Fibroblast of villous mesenchyme (primary cell): ENCODE results near the gene ARID1B. TPM values are rescaled to one million over a fixed set of nuclear protein-coding genes. Genes with fewer than 3 reads are reported as not detected.

Source experiments
- DNase-seq: peaks from one replicate; pipeline ENCODE4 v3.0.0-alpha.2; 2010; ENCODE audit warnings: low read depth
- H3K4me3 ChIP-seq: 2 replicates; pipeline ENCODE4 v1.5.1; 2011; ENCODE audit warnings: low read depth, mild to moderate bottlenecking, low read length
- total RNA-seq: library from RNA; depleted of rRNA; stranded (reverse); fragments of >200 nt; gene quantifications from 2 replicates; pipeline ENCODE4 v1.2.3, GENCODE V29; 2012
- TF ChIP-seq, protein P1 (sequence below): IDR thresholded peaks from 2 replicates; pipeline ENCODE4 v1.5.1; 2012; ENCODE audit warnings: low read depth, mild to moderate bottlenecking, low read length; ENCODE audit not compliant: insufficient read depth

Gene ARID1B
- total RNA-seq, 1 donor: 41.0 TPM

GRCh38 chr6:157088841-157089240 lies 311.7 kb downstream of the ARID1B start:
- TF ChIP-seq, protein P1, sequence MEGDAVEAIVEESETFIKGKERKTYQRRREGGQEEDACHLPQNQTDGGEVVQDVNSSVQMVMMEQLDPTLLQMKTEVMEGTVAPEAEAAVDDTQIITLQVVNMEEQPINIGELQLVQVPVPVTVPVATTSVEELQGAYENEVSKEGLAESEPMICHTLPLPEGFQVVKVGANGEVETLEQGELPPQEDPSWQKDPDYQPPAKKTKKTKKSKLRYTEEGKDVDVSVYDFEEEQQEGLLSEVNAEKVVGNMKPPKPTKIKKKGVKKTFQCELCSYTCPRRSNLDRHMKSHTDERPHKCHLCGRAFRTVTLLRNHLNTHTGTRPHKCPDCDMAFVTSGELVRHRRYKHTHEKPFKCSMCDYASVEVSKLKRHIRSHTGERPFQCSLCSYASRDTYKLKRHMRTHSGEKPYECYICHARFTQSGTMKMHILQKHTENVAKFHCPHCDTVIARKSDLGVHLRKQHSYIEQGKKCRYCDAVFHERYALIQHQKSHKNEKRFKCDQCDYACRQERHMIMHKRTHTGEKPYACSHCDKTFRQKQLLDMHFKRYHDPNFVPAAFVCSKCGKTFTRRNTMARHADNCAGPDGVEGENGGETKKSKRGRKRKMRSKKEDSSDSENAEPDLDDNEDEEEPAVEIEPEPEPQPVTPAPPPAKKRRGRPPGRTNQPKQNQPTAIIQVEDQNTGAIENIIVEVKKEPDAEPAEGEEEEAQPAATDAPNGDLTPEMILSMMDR: no peak
- no peak overlapping the region for H3K4me3 ChIP-seq
- DNase-seq: no peak

DNA sequence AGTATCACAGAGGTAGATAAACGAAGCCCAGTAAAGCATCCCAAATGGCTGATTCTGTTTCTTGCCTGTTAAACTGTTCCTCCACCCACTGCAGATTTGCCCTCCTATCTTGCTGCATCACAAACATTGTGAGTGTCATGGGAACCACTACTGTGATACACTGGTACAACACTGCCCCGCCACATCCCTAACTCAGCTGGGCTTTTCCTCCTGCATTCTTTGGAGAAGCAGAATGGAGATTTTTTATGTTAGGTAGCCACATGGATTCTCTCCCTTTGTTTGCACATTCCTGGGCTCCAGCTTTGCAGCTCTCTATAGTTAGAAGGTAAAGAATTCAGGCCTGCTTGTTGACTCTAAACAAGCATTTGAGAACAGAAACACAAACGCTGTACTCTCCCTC lies 312.1 kb downstream of the ARID1B start:
- TF ChIP-seq, protein P1: no peak

GRCh38 chr6:157089851-157090250 lies 312.7 kb downstream of the ARID1B start:
- DNase-seq: peak; percentile 69
- TF ChIP-seq, protein P1: no peak
- no peak overlapping the region for H3K4me3 ChIP-seq

More for the DNA sequence above, 312.1 kb downstream of the ARID1B start:
- H3K4me3 ChIP-seq: no peak overlapping the region
- no peak for DNase-seq

GRCh38 chr6:157090736-157091135 lies 313.6 kb downstream of the ARID1B start:
- TF ChIP-seq, protein P1: no peak

DNA sequence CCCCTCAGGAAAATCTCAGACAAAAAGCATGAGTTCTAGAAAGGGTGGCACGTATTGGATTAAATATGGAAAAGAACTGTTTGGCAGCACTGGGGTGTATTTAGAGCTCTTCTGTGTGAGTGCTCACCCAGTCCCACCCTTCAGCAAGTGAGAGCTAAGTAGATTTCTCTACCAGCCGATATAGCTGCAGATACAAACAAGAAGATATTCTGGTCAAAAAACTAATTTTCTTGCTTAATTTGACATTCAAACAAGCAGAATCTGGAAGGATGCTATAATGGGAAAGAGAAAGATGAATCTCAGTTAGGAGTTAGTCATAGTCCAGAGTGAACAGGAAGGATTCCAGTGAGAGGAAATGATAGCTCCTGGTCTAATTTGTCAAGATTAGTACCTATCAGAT lies 314.1 kb downstream of the ARID1B start:
- TF ChIP-seq, protein P1: no peak

More at GRCh38 chr6:157090736-157091135, 313.6 kb downstream of the ARID1B start:
- H3K4me3 ChIP-seq: no peak overlapping the region
- DNase-seq: no peak

DNA sequence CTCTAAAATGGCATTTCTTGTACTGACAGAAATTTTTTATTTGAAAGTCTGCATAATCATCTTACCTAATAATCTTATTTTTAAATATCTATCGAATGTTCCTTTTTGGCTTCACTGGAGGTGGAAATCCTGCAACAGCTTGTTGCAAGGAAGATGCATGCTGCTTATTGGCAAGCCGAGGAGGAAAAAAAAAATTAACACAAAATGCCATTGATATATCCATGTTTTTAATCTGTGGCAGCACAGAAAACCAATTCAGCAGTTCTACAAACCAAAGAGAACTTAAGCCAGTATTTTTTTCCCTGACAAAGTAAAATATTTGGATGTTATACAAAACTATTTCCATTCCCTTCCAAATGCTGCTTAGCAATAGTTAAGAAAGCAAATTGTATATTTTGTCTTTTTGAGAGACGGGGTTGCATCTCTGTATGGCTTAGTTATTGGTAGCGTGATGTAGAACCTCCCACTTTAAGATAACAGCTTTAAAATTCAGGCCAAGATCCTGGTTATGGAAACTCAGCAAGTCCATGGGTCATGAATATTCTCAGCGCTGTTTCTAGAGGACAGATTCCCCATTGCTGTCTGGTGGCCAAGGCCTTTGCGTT lies 314.8 kb downstream of the ARID1B start:
- TF ChIP-seq, protein P1: no peak
- no peak overlapping the region for H3K4me3 ChIP-seq
- no peak for DNase-seq

More for the DNA sequence above, 314.1 kb downstream of the ARID1B start:
- H3K4me3 ChIP-seq: no peak overlapping the region
- no peak for DNase-seq

GRCh38 chr6:157092736-157093135 lies 315.6 kb downstream of the ARID1B start:
- DNase-seq: no peak
- no peak overlapping the region for H3K4me3 ChIP-seq
- TF ChIP-seq, protein P1: no peak
